Activated CD8-positive, alpha-beta memory T cell treated with anti-CD3 and anti-CD28 coated beads, Interleukin-2, amount 50 U/mL, for 4 hours (primary cell): Measurements from ENCODE around the gene PPP2R2B.
"Not testable (repeated sequence)": the region's sequence is repeated elsewhere in the genome, so short reads cannot be mapped to it uniquely, and the experiment has no call there.

ENCODE experiments used
- DNase-seq: peaks from one replicate; pipeline ENCODE4 v3.0.0-alpha.2; 2020

Gene PPP2R2B

GRCh38 chr5:146731909-146732659, 146.5 kb downstream of the PPP2R2B start:
- DNase-seq, result no peak

- not testable (repeated sequence) for DNase-seq
Measured at GRCh38 chr5:146728746-146729145, 149.8 kb downstream of the PPP2R2B start.

GRCh38 chr5:146726891-146727290, 151.7 kb downstream of the PPP2R2B start:
- DNase-seq, result no peak

- no peak for DNase-seq
Measured at GRCh38 chr5:146726020-146726419, 152.5 kb downstream of the PPP2R2B start.

GRCh38 chr5:146725025-146725424, 153.5 kb downstream of the PPP2R2B start:
- no peak for DNase-seq

- DNase-seq, result no peak
Measured at GRCh38 chr5:146722361-146722779, 156.2 kb downstream of the PPP2R2B start.

GRCh38 chr5:146721073-146721815, 157.3 kb downstream of the PPP2R2B start:
- no peak for DNase-seq

- DNase-seq, result no peak
Measured at GRCh38 chr5:146720107-146720506, 158.4 kb downstream of the PPP2R2B start.

- DNase-seq, result no peak
Measured at GRCh38 chr5:146719179-146719578, 159.4 kb downstream of the PPP2R2B start.

GRCh38 chr5:146718609-146719008, 159.9 kb downstream of the PPP2R2B start:
- no peak for DNase-seq

GRCh38 chr5:146717951-146718350, 160.6 kb downstream of the PPP2R2B start:
- DNase-seq, result no peak

GRCh38 chr5:146716636-146717035, 161.9 kb downstream of the PPP2R2B start:
- DNase-seq, result no peak

- DNase-seq, result no peak
Measured at GRCh38 chr5:146710348-146710747, 168.2 kb downstream of the PPP2R2B start.

- DNase-seq, result no peak
Measured at GRCh38 chr5:146707316-146707715, 171.2 kb downstream of the PPP2R2B start.

- DNase-seq, result no peak
Measured at GRCh38 chr5:146706321-146706972, 172.1 kb downstream of the PPP2R2B start.

GRCh38 chr5:146704949-146705665, 173.4 kb downstream of the PPP2R2B start:
- DNase-seq, result no peak

GRCh38 chr5:146703899-146704298, 174.7 kb downstream of the PPP2R2B start:
- no peak for DNase-seq

GRCh38 chr5:146703499-146703898, 175.1 kb downstream of the PPP2R2B start:
- DNase-seq, result no peak

- no peak for DNase-seq
Measured at GRCh38 chr5:146699664-146700418, 178.7 kb downstream of the PPP2R2B start.

GRCh38 chr5:146699138-146699537, 179.4 kb downstream of the PPP2R2B start:
- no peak for DNase-seq

- no peak for DNase-seq
Measured at GRCh38 chr5:146698651-146699050, 179.9 kb downstream of the PPP2R2B start.

- no peak for DNase-seq
Measured at GRCh38 chr5:146697211-146697610, 181.3 kb downstream of the PPP2R2B start.
